GM21723 (cell line): ENCODE results near the gene CLDND2.

Source experiments
- ATAC-seq: cut with Tn5 transposase; IDR thresholded peaks from one replicate; pipeline ENCODE4 v1.9.1; 2021; ENCODE audit warnings: mild to moderate bottlenecking, moderate library complexity; ENCODE audit not compliant: unreplicated experiment

CLDND2 gene

GRCh38 chr19:51337141-51337860 lies 31.5 kb downstream of the CLDND2 start:
- ATAC-seq: no peak

DNA sequence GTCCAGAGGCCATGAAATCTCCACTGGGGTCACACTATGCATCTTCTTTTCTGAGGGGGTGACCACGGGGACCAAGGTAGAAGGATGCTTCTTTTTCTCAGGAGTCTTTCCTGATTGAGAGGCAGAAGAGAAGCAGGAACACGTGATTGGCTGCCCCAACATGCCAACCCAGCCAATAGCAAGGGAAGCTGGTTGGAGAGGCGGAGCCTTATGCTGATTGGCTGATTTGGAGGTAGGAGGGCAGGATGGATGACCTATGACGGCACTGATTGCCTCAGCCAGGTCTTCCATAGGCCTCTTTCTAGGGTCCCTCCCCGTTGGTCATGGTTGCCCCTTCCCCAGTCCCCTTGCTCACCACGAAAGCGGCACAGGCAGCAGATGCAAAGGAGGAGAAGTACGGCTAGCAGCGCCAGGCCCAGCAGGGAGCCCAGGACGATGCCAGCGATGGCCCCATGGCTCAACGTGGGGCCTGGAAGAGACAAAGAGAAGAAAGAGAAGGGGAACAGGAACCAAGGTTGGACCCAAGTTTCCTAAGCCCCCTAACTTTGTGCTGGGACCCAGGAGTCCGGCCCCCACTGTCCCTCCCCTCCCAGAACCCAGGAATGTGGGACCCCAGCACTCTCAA lies 34.9 kb downstream of the CLDND2 start:
- no peak for ATAC-seq

DNA sequence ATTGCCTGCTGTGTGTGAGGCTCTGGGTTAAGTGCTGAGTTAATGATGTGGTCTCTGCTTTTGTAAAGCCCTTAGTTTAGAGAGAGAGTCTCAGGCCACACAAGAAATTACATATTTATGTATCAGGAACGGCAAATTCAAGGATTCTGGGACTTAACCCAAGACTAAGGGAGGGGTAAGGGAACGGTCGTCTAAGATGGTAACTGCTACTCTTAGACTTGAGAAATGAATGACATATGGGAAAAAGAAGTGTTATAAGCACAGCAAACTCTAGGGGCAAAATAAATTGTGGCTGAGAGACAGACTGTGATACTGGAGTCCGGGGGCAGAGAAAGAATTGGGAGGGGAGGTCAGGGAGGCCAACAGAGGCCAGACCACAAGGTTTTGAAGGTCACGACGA lies 37.1 kb downstream of the CLDND2 start:
- ATAC-seq: no peak

DNA sequence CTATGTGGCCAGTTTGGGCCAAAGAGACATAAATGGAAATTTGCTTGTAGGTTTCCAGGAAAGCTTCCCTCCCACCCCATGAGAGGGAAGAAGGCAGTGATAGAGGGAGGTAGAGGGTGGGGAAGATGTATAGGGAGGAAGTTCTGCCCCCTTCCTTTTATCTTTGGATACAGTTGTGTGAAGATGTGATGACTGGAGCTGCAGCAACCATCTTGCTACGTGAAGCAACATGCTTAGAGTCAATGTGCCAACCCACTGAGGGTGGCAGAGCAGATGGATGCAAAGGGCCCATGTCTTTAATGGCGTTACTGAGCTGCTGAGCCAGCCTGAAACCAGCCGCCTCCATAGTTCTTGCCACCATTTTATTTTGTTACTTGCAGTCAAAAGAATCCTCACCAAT lies 37.6 kb downstream of the CLDND2 start:
- no peak for ATAC-seq

DNA sequence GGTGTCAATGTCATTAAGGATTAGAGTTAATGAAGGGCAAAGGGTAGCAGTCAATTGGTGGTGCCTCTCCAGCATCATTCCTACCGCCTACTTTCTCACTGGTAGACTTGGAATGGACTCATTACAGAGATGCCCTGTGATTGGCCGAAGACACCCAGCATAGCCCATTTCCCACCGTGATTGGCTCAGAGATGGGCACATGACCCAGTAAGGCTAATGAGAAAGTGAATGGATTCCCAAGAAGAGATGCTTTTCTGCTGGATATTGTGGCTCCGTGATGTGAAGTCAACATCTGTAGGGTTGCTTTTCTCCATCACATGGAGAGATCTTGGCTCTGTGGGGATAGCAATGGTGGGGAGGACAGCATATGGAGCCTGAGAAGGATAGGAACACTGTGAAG lies 38.4 kb downstream of the CLDND2 start:
- ATAC-seq: no peak

GRCh38 chr19:51329411-51329810 lies 39.4 kb downstream of the CLDND2 start:
- no peak for ATAC-seq

- ATAC-seq: no peak
Observed at GRCh38 chr19:51327066-51328001, 41.5 kb downstream of the CLDND2 start.

- no peak for ATAC-seq
Observed at GRCh38 chr19:51326216-51327065, 42.4 kb downstream of the CLDND2 start.

DNA sequence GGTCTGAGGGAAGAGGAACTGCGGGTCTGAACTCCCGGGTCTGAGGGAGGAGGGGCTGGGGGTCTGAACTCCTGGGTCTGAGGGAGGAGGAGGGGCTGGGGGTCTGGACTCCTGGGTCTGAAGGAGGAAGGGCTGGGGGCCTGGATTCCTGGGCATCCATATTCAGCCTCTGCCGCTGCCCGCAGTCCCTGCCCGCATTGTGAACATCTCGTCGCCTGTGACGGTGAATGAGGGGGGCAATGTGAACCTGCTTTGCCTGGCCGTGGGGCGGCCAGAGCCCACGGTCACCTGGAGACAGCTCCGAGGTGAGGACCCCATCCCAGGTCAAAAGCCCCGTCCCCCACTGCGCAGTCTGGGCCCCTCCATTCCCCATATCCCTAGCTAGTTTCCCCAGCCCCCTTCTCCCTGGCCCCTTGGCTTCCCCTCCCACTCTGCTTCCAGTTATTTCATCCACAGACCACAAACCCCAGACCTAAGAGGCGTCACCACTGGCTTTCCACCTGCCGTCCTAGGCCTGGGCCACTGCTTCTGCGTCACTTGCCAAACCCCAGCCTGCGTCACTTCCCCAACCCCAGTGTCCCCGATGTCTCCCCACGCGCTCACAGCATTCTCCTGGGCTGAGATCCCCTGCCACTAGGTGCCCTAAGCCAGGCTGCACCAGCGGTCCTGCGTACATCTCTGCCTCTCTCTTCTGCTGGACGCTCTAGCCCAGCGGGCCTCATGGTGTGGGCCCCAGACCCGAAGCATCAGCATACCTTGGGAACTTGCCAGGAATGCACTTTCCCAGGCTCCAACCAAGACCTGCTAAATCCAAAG lies 43.4 kb downstream of the CLDND2 start:
- ATAC-seq: no peak

DNA sequence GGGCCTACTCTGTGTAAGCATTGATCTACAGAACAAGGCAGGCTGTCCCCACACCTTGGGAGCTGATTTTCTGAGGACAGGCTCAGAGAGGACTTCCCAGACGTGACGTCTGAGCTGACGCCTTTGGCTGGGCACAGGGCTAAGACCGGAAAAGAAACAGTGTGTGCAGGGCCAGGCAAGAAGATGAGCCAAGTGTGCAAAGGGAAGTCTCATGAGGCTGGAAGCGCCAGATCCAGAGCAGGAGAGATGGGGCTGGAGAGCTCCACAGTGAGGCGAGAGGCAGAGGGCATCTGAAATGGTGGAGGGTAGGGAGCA lies 44.7 kb downstream of the CLDND2 start:
- no peak for ATAC-seq

GRCh38 chr19:51323481-51324166 lies 45.2 kb downstream of the CLDND2 start:
- ATAC-seq: no peak

GRCh38 chr19:51321799-51322198 lies 47.0 kb downstream of the CLDND2 start:
- no peak for ATAC-seq

- no peak for ATAC-seq
Observed at GRCh38 chr19:51320280-51320657, 48.5 kb downstream of the CLDND2 start.

DNA sequence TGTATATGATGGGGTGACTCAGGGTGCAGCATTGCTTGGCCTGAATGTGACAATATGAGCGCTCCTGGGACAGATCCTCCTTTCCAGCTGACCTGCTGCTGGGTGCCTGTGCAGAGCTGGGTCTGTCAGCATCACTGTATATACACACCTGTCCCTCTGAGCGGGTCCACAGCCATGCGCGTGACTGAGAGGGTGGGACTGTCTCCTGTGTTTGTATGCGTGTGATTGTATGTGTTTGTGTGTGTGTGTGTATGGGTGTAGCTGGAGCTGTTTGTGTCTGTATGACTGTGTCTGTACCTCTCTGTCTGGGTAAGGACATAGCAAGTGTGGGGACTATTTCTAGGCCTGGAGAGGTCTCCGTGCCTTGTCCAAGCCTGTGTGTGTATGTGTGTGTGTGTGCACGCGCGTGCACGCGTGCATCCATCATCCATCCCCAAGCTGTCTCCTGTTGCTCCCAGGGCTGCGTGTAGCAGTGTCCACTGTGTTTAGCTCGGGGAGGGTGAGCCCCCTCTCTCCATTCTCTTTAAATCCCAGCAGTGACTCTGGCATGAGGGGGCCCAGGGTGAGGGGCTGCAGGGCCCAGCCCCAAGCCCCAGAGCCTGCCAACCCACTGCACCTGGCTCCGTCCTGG lies 49.0 kb downstream of the CLDND2 start:
- no peak for ATAC-seq

DNA sequence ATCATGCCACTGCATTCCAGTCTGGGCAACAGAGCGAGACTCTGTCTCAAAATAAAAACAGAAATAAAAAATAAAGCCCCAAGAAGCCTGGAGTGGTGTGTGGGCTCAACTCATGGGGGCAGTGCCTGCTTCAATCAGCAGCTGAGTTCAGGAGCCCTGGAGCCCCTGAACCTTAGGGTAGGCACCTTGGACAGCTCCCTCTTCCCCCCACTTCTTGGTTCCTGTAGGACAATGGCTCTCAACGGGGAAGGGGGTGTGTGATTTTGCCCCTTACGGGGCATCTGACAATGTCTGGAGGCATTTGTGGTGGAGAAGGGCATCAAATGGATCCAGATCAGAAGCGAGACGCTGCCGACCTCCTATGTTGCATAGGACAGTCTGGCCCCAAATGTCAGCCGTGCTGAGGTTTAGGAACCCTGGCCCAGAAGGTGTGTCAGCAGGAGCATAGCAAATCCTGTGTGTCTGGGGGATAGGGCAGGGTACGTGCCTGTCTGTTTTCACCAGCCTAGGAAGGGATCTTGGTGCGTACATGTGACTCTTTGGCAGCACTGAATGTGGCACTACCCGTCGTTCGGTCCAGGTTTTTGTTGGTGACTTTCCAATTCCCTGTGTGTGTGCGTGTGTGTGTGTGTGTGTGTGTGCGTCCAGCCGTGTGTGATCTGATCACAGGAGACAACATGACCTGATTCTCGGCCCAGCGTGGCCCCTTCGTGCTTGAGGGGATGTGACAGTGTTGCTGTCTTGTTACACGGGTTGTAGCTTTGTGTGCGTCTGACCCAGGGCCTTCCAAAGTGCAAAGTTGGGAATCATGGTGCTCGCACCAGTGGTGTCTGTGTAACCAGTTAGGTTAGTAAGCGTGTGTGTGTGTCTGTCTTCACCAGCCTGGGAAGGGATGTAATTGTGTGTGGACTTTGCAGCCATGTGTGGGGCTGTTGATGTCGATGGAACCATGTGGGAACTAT lies 49.8 kb downstream of the CLDND2 start:
- ATAC-seq: no peak

DNA sequence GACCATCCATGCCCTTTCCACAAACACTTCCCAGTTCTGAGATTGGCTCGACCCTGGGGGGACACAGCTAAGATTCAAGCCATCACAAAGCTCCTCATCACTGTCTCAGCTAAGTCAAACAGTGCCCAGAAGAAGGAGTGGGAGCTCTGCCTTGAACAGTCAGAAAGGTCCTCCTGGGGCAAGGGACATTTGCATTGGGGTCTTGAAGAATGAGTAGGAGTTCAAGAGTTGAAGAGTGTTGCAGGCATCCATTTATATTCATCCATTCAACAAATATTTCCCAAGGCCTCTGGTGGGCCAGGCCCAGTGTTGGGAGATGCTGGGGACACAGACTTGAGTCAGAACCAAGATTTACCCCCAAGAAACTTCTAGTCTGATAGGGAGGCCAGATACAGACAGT lies 50.8 kb downstream of the CLDND2 start:
- ATAC-seq: no peak

DNA sequence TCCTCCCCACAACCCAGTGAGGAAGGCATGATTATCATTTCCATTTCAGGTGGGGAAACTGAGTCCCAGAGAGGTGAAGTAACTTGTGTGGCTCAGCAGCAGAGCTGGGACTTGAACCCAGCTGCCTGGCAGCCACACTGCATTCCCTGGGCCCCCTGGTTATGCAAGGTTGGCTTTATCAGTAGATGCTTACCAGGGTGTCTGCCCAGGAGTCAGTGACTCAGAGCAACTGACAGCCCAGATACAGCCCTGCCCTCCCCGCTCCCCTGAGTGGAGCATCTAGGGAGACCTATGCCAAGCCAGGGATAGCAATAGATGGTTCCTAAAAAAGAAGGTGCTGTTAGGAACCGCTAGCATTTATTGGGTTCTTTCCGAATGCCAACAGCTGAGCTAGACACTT lies 51.4 kb downstream of the CLDND2 start:
- no peak for ATAC-seq
